ENCODE results near the gene DHCR24.

The DHCR24 gene

GRCh38 chr1:54850069-54850730 lies 36.8 kb downstream of the DHCR24 start:
- DNase-seq (ENCODE audit: low spot score) (no peak), ATAC-seq (ENCODE audit: low read depth) (no peak)
- no peaks in the 10 kb centered on the region for H3K4me1 ChIP-seq (ENCODE audit: insufficient read depth, poor library complexity, severe bottlenecking)
- no peak overlapping the region for H3K4me3 ChIP-seq (ENCODE audit: severe bottlenecking)
- no peak overlapping the region for H3K27ac ChIP-seq (ENCODE audit: poor library complexity, severe bottlenecking)
- peaks cover 62% of the 10 kb centered on the region for H3K36me3 ChIP-seq (ENCODE audit: low read depth)
- no peaks in the 10 kb centered on the region for H3K27me3 ChIP-seq (ENCODE audit: insufficient read depth, poor library complexity, severe bottlenecking)
- no peaks in the 10 kb centered on the region for H3K9me3 ChIP-seq (ENCODE audit: severe bottlenecking)
- no peak for TF ChIP-seq CTCF (IDR thresholded peaks at IDR 0.05; ENCODE audit: poor library complexity, severe bottlenecking)

- Histone ChIP-seq H3K27ac (ENCODE audit: poor library complexity, severe bottlenecking) (no peak overlapping the region), H3K27me3 (ENCODE audit: insufficient read depth, poor library complexity, severe bottlenecking) (no peaks in the 10 kb centered on the region), H3K4me1 (ENCODE audit: insufficient read depth, poor library complexity, severe bottlenecking) (no peaks in the 10 kb centered on the region), H3K36me3 (ENCODE audit: low read depth) (peaks cover 56% of the 10 kb centered on the region), H3K4me3 (ENCODE audit: severe bottlenecking) (no peak overlapping the region), H3K9me3 (ENCODE audit: severe bottlenecking) (no peaks in the 10 kb centered on the region)
- TF ChIP-seq CTCF (IDR thresholded peaks at IDR 0.05; ENCODE audit: poor library complexity, severe bottlenecking): no peak
- no peak for ATAC-seq (ENCODE audit: low read depth)
- DNase-seq (ENCODE audit: low spot score): no peak
Observed at GRCh38 chr1:54849219-54850068, 37.6 kb downstream of the DHCR24 start.

GRCh38 chr1:54848134-54848948 lies 38.7 kb downstream of the DHCR24 start:
- Histone ChIP-seq H3K36me3 (ENCODE audit: low read depth) (peaks cover 45% of the 10 kb centered on the region), H3K4me1 (ENCODE audit: insufficient read depth, poor library complexity, severe bottlenecking) (no peaks in the 10 kb centered on the region), H3K9me3 (ENCODE audit: severe bottlenecking) (no peaks in the 10 kb centered on the region), H3K27ac (ENCODE audit: poor library complexity, severe bottlenecking) (no peak overlapping the region), H3K4me3 (ENCODE audit: severe bottlenecking) (no peak overlapping the region), H3K27me3 (ENCODE audit: insufficient read depth, poor library complexity, severe bottlenecking) (no peaks in the 10 kb centered on the region)
- DNase-seq (ENCODE audit: low spot score) (no peak), ATAC-seq (ENCODE audit: low read depth) (no peak)
- TF ChIP-seq CTCF (IDR thresholded peaks at IDR 0.05; ENCODE audit: poor library complexity, severe bottlenecking): no peak

DNA sequence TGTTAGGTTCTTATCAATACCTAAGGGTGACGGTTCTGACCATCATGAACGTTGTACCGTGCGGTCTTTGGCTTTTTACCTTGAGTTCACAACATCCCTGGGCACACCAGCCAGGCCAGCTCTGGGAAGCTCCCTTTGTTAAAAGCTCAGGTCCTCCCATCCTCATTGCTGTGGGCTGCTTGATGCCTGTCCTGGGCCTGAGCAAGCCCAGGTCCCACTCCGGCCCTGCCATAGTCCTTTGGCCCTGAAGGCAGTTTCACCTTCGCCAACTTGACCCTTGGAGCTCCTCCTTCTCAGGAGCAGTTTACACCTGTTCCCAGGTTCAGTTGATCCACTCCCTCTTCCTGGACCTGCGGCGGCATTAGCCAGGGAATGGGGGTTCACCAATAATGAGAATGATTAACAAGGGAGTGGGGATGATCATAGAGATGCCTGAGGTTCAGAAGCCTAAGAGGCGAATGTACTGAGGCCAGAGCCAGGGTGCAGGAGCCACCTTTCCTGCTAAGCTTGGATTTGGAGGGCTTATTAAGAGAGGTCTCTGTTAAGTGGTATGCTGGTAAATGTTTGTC lies 40.2 kb downstream of the DHCR24 start:
- no peak for DNase-seq (ENCODE audit: low spot score)
- peaks cover 30% of the 10 kb centered on the region for H3K36me3 ChIP-seq (ENCODE audit: low read depth)

More for the DNA sequence above, 40.2 kb downstream of the DHCR24 start:
- H3K4me3 ChIP-seq (ENCODE audit: severe bottlenecking): no peak overlapping the region
- no peak for ATAC-seq (ENCODE audit: low read depth)
- H3K27me3 ChIP-seq (ENCODE audit: insufficient read depth, poor library complexity, severe bottlenecking): no peaks in the 10 kb centered on the region
- no peak overlapping the region for H3K27ac ChIP-seq (ENCODE audit: poor library complexity, severe bottlenecking)
- no peaks in the 10 kb centered on the region for H3K9me3 ChIP-seq (ENCODE audit: severe bottlenecking)
- no peaks in the 10 kb centered on the region for H3K4me1 ChIP-seq (ENCODE audit: insufficient read depth, poor library complexity, severe bottlenecking)
- TF ChIP-seq CTCF (IDR thresholded peaks at IDR 0.05; ENCODE audit: poor library complexity, severe bottlenecking): no peak
